HCT116 (cell line): ENCODE results near the gene MAP4K4. TPM values are rescaled to one million over a fixed set of nuclear protein-coding genes. Genes with fewer than 3 reads are reported as not detected.

Experiments used
- ATAC-seq: fragments of 200-7000 bp; cut with Tn5 transposase; 2 replicates; pipeline ENCODE4 v1.9.1; 2020; ENCODE audit warnings: mild to moderate bottlenecking, moderate library complexity
- BruUV-seq: library from RNA; stranded (reverse); fragments of 400-500 nt; replicated peaks from 2 replicates; lab custom pipeline; 2021; lab: Mats Ljungman, UMichigan
- CTCF ChIA-PET: fragments of 300-600 bp; sonication (Branson Sonifier 250); formaldehyde crosslinking; loops from one replicate; lab custom pipeline; 2021; ENCODE audit warnings: antibody characterized with exemption; lab: Charles Lee
- POLR2A ChIA-PET: fragments of 300-600, 350-600 bp; sonication (Branson Sonifier 250); formaldehyde crosslinking; loops from one replicate; lab custom pipeline; 2021; ENCODE audit warnings: antibody characterized with exemption; lab: Charles Lee
- RAD21 ChIA-PET, 2 experiments: fragments of 300-600 bp; sonication (Branson Sonifier 250); formaldehyde crosslinking; loops; one replicate each; lab custom pipeline; 2023; ENCODE audit warnings: low total read pairs in 2 of 2; ENCODE audit not compliant: uncharacterized antibody in 2 of 2, unreplicated experiment in 2 of 2, low non-redundant PET in 1 of 2; lab: Charles Lee
- DNase-seq: peaks from one replicate; pipeline ENCODE4 v3.0.0-alpha.2; 2010; ENCODE audit warnings: low read depth, low spot score
- H2AFZ ChIP-seq: fragments of 200-600 bp; shearing (Covaris generic), sonication (generic); 2 replicates; pipeline ENCODE4 v1.6.1; 2017; ENCODE audit warnings: low read depth, mixed run types, mixed read lengths, antibody characterized with exemption, low read length; ENCODE audit not compliant: poor library complexity, severe bottlenecking
- H3K27ac ChIP-seq: 2 replicates; pipeline ENCODE4 v1.5.1; 2012; ENCODE audit warnings: low read depth, low read length
- H3K27me3 ChIP-seq: fragments of 200-600 bp; sonication (generic); 2 replicates; pipeline ENCODE4 v1.6.1; 2016; ENCODE audit warnings: mixed run types, low read length, mixed read lengths; ENCODE audit not compliant: insufficient read depth
- H3K36me3 ChIP-seq, 2 experiments: fragments of 200-500 bp in 1 of 2; fragments of 200-600 bp in 1 of 2; sonication (Bioruptor generic) in 1 of 2; sonication (generic) in 1 of 2; 2 replicates each; pipeline versions ENCODE4 v1.5.1 to v1.6.1; 2014 to 2016; ENCODE audit warnings: low read length in 2 of 2, inconsistent platforms in 1 of 2, mixed read lengths in 1 of 2, mixed run types in 1 of 2; ENCODE audit not compliant: insufficient read depth in 2 of 2, control insufficient read depth in 1 of 2
- H3K4me1 ChIP-seq, 2 experiments: fragments of 200-600 bp in 1 of 2; sonication (generic) in 1 of 2; 2 replicates each; pipeline versions ENCODE4 v1.5.1 to v1.6.1; 2012 to 2017; ENCODE audit warnings: low read length in 2 of 2, inconsistent platforms in 1 of 2, mild to moderate bottlenecking in 1 of 2, mixed read lengths in 1 of 2, mixed run types in 1 of 2, moderate library complexity in 1 of 2; ENCODE audit not compliant: insufficient read depth in 2 of 2, control insufficient read depth in 1 of 2
- H3K4me2 ChIP-seq: fragments of 200-600 bp; sonication (generic); 2 replicates; pipeline ENCODE4 v1.6.1; 2017; ENCODE audit warnings: mixed run types, low read length, mixed read lengths
- H3K4me3 ChIP-seq, 2 experiments: fragments of 200-600 bp in 1 of 2; sonication (generic) in 1 of 2; replicated peaks in 1 of 2; 2 replicates each; pipeline ENCODE4 v1.5.1; 2011 to 2016; ENCODE audit warnings: low read length in 2 of 2, control low read depth in 1 of 2, low read depth in 1 of 2, mild to moderate bottlenecking in 1 of 2, mixed read lengths in 1 of 2, mixed run types in 1 of 2
- H3K79me2 ChIP-seq: fragments of 200-600 bp; sonication (generic); 2 replicates; pipeline ENCODE4 v1.6.1; 2017; ENCODE audit warnings: mild to moderate bottlenecking, mixed run types, low read length, moderate library complexity, mixed read lengths; ENCODE audit not compliant: insufficient read depth
- H3K9ac ChIP-seq: fragments of 200-600 bp; sonication (generic); 2 replicates; pipeline ENCODE4 v1.6.1; 2016; ENCODE audit warnings: low read length, mixed read lengths
- H3K9me2 ChIP-seq: fragments of 200-600 bp; sonication (generic), shearing (Covaris generic); 2 replicates; pipeline ENCODE4 v1.6.1; 2017; ENCODE audit warnings: mixed run types, mild to moderate bottlenecking, moderate library complexity; ENCODE audit not compliant: insufficient read depth
- H3K9me3 ChIP-seq, 2 experiments: fragments of 200-500 bp in 1 of 2; fragments of 200-600 bp in 1 of 2; sonication (Bioruptor generic) in 1 of 2; sonication (generic) in 1 of 2; 2 replicates each; pipeline ENCODE4 v1.6.1; 2014 to 2017; ENCODE audit warnings: low read length in 2 of 2, mixed read lengths in 2 of 2, inconsistent platforms in 1 of 2, low read depth in 1 of 2, mild to moderate bottlenecking in 1 of 2, mixed run types in 1 of 2, moderate library complexity in 1 of 2; ENCODE audit not compliant: control insufficient read depth in 1 of 2, insufficient read depth in 1 of 2
- H4K20me1 ChIP-seq: fragments of 200-600 bp; sonication (generic), shearing (Covaris generic); 2 replicates; pipeline ENCODE4 v1.6.1; 2017; ENCODE audit warnings: mixed run types, mild to moderate bottlenecking, moderate library complexity; ENCODE audit not compliant: insufficient read depth
- ATF3 ChIP-seq: IDR thresholded peaks from 2 replicates; pipeline ENCODE4 v1.6.1; 2012
- CBX3 ChIP-seq: IDR thresholded peaks from 2 replicates; pipeline ENCODE4 v1.6.1; 2012; ENCODE audit warnings: low read depth
- CEBPB ChIP-seq: IDR thresholded peaks from 2 replicates; pipeline ENCODE4 v1.6.1; 2012; ENCODE audit warnings: low read depth
- EGR1 ChIP-seq: IDR thresholded peaks from 2 replicates; pipeline ENCODE4 v1.6.1; 2012; ENCODE audit warnings: low read depth
- FOSL1 ChIP-seq: IDR thresholded peaks from 2 replicates; pipeline ENCODE4 v1.6.1; 2012; ENCODE audit warnings: low read depth
- JUND ChIP-seq: IDR thresholded peaks from 2 replicates; pipeline ENCODE4 v1.6.1; 2012
- MAX ChIP-seq: IDR thresholded peaks from 2 replicates; pipeline ENCODE4 v1.6.1; 2012
- POLR2A ChIP-seq: IDR thresholded peaks from 2 replicates; pipeline ENCODE4 v1.7.0; 2011; ENCODE audit warnings: borderline replicate concordance; ENCODE audit not compliant: insufficient read depth, insufficient read length; ENCODE audit errors: extremely low read depth
- POLR2AphosphoS5 ChIP-seq: IDR thresholded peaks from 2 replicates; pipeline ENCODE4 v1.6.1; 2011; ENCODE audit warnings: mild to moderate bottlenecking, low read depth, low read length, moderate library complexity
- REST ChIP-seq: IDR thresholded peaks from 2 replicates; pipeline ENCODE4 v1.6.1; 2012; ENCODE audit warnings: low read depth
- SIN3A ChIP-seq: IDR thresholded peaks from 2 replicates; pipeline ENCODE4 v1.6.1; 2012; ENCODE audit warnings: low read depth
- SP1 ChIP-seq: IDR thresholded peaks from 2 replicates; pipeline ENCODE4 v1.6.1; 2012; ENCODE audit warnings: low read depth
- SRF ChIP-seq: IDR thresholded peaks from 2 replicates; pipeline ENCODE4 v1.6.1; 2012; ENCODE audit warnings: low read depth
- YY1 ChIP-seq: IDR thresholded peaks from 2 replicates; pipeline ENCODE4 v1.6.1; 2011; ENCODE audit warnings: low read length, low read depth, moderate library complexity, mild to moderate bottlenecking; ENCODE audit not compliant: insufficient replicate concordance; ENCODE audit errors: extremely low read depth
- ZBTB33 ChIP-seq: IDR thresholded peaks from 2 replicates; pipeline ENCODE4 v1.6.1; 2011; ENCODE audit warnings: mild to moderate bottlenecking, low read length, moderate library complexity; ENCODE audit not compliant: insufficient replicate concordance; ENCODE audit errors: extremely low read depth
- ZFX ChIP-seq: fragments of 450-650 bp; IDR thresholded peaks from 2 replicates; pipeline ENCODE4 v1.6.1; 2017
- ZNF274 ChIP-seq: fragments of 200-500 bp; sonication (Bioruptor generic); IDR thresholded peaks from 2 replicates; pipeline ENCODE4 v1.6.1; 2014; ENCODE audit warnings: mild to moderate bottlenecking, low read depth, low read length, inconsistent platforms
- intact Hi-C: fragments of 100-400 bp; cut with micrococcal nuclease; formaldehyde crosslinking; loops from 2 replicates; pipeline ENCODE4 v1.10.0; 2022
- total RNA-seq: library from RNA; stranded (reverse); gene quantifications from one replicate; pipeline ENCODE4 v1.2.1, GENCODE V29; 2021; ENCODE audit not compliant: unreplicated experiment

The MAP4K4 gene
- total RNA-seq, 1 experiment from 2014 or later = 62.3 TPM

GRCh38 chr2:101861382-101861781 lies 163.9 kb downstream of the MAP4K4 start:
- no peak overlapping the region for H3K27ac ChIP-seq
- no peak for ATAC-seq
- ChIA-PET RAD21 (no interaction called here), CTCF (no interaction called here), POLR2A (no interaction called here)
- intact Hi-C loops = no loop called here
- H4K20me1 ChIP-seq = no peaks in the 10 kb centered on the region
- no peaks in the 10 kb centered on the region for H3K9me3 ChIP-seq
- TF ChIP-seq YY1 (no peak), CEBPB (no peak), SIN3A (no peak), MAX (no peak), ZNF274 (no peak), JUND (no peak), ATF3 (no peak), POLR2AphosphoS5 (no peak), EGR1 (no peak), SRF (no peak), FOSL1 (no peak), SP1 (no peak), POLR2A (no peak), REST (no peak), ZBTB33 (no peak), ZFX (no peak), CBX3 (no peak)
- H3K4me2 ChIP-seq = no peak overlapping the region
- H3K4me3 ChIP-seq = no peak overlapping the region
- no peaks in the 10 kb centered on the region for H3K4me1 ChIP-seq
- H2AFZ ChIP-seq = no peak overlapping the region
- H3K9ac ChIP-seq = no peak overlapping the region
- H3K9me2 ChIP-seq = no peaks in the 10 kb centered on the region
- BruUV-seq = no TSS peak
- DNase-seq = no peak
- H3K27me3 ChIP-seq = no peaks in the 10 kb centered on the region
- no peaks in the 10 kb centered on the region for H3K79me2 ChIP-seq
- H3K36me3 ChIP-seq = peaks cover 2% of the 10 kb centered on the region in 2 experiments; a peak in 2 of 4 replicates
